HG03571 (cell line): Measurements from ENCODE around the gene PDZD2.

ENCODE experiments used
- ATAC-seq: cut with Tn5 transposase; IDR thresholded peaks from one replicate; pipeline ENCODE4 v1.9.1; 2021; ENCODE audit not compliant: unreplicated experiment

PDZD2 gene

DNA sequence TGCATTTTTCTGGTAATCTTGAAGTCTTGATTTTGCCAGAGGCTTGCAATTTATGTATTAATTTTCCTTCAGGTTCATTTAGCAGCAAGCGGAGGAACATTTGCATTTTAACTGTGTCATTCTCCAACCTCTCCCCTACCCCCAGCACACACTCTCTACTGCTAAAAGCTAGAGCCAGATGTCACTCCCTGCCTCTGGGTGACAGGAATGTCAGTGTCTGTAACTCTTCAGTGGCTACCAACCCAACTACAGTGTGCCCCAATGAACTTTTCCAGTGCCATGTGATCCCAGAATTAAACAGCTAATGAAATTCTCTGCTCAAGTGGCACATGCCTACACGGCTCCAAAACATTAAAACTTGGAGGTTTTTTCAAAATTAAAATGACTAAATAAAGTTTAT lies 274.9 kb downstream of the PDZD2 start:
- ATAC-seq, result no peak

DNA sequence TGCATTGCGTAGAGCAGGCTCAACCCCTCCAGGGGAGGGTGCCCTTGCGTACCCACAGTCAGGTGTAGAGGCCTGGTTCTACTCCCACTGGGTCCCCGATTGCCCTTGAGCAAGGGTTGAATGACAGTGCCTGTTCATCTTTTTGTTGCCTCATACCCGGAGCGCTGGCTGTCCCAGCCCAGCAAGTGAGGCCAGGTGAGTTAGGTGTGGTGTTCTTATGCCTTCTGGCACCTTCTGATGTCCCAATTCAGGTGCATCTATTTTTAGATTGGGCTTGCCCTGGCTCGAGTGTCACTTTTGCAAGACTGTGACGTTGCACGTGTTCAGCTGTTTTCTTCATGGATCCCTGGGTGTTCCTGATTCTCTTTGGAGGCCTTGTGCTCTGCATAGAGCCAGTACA lies 277.4 kb downstream of the PDZD2 start:
- ATAC-seq, result no peak

- ATAC-seq, result no peak
Observed at GRCh38 chr5:31918739-31919138, 279.8 kb downstream of the PDZD2 start.

DNA sequence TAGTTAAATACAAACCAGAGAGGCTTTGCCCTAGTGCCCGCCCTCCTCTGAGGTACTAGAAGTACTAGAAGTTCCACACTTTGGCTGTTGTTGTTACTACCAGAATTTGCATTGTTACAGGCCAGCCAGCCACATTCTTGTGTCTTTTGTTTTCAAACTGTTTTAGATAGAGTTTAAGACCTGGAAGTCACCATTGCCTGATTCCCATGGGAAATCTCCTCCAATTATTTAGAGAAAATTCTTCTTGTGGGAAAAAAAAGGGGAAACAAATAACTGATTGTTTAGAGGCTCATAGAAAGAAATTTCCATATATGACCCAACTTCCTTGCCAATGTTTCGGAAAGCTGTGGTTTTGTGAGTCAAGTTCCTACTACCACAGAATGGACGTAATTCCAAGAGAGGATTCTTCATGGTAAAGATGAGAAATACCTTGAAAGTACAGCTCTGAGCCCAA lies 282.9 kb downstream of the PDZD2 start:
- no peak for ATAC-seq

GRCh38 chr5:31924005-31924404 lies 285.1 kb downstream of the PDZD2 start:
- ATAC-seq, result no peak

DNA sequence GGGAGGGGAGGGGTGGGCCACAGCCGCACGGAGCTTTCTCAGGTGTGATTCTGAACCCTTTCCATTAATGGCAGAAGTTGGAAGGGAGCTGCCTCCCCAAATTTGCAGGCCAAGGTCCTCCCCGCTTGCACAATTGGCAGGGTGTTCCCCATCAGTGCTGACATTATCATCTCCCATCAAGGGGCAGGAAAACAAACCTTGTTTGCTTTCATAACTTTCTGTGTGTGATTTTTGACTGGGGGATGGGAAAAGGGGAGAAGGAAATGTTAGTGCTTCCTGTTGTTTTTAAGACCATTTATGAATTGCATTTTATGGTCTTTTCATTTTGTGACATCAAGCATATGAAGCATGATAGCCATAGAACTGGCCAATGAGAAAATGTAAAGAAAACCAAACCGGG lies 292.9 kb downstream of the PDZD2 start:
- no peak for ATAC-seq

- ATAC-seq, result no peak
Observed at GRCh38 chr5:31934156-31934555, 295.2 kb downstream of the PDZD2 start.

DNA sequence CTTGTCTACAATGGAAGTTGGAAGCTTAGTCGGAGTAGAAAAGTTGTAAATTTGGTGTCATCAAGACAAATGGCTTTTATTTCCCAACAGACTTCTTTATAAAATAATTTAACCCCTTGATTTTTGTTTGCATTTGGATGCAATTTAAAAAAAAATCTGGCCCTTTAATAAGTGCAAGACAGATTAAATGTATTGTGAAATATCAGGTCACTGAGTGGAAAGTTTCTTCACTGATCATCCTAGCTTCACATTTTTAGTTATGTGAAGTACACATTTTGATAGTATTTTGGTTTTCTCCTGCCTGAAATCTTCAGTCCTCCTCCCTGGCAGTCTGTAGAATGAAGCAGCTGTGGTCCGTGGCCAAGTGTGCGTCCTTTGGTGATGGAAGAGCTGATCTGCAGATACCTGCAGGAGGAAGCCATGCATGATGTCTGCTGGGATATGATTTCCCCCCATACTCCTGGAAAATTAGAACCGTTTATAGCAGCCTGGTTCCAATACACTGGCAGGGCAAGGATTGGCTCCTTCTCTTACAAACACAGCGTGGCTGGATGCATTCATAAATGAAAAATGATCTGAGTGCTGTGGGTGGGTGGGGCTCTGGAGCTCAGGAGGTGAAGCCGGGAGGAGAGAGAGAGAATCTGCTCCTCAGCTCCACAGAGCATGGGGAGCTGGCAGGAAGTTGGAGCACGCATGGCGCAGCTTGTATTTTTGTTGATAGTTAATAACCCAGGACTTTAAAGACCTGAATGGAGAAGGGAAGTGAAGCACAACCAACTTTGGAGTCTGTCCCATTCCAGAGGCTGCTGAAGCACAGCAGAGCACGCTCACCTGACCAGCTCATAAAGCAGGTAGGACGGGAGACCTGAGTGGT lies 296.8 kb downstream of the PDZD2 start:
- ATAC-seq, result no peak

- no peak for ATAC-seq
Observed at GRCh38 chr5:31936683-31937082, 297.8 kb downstream of the PDZD2 start.

DNA sequence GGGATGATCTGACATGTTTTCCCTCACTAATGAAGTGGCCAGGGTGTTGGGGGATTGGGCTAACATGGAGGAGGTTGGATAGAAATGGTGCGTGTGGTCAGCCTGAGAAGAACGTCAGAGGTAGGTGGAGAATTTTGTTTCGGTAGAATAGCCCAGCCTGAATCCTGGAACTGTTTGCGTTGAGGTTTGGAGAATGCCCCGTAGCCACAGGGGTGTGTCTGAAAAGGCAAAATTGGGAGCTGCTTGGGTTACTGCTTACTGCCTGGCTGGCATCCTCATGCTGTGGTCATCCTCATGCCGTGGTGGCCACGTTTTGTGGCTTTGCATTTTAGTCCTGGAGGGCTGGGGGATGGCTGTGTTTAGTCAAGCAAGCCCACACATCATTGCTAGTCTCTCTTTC lies 298.3 kb downstream of the PDZD2 start:
- ATAC-seq, result no peak

DNA sequence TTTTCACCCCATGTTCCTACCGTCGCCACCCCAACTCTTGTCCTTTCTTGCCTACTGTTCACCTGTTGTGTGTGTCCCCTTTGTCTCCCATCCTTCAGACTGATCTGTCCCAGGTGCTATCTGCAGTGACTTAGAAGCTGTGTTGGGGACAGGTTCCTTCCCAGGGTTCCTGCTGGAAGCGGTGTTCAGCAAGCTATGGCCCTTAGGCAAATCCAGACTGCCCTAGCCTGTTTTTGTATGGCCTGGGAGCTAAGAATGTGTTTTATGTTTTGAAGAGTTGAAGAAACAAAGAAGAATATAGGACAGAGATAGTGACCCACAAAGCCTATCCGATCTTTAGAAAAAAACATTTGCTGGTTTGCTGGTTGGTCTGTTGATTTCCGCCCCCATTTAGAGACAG lies 298.8 kb downstream of the PDZD2 start:
- no peak for ATAC-seq

DNA sequence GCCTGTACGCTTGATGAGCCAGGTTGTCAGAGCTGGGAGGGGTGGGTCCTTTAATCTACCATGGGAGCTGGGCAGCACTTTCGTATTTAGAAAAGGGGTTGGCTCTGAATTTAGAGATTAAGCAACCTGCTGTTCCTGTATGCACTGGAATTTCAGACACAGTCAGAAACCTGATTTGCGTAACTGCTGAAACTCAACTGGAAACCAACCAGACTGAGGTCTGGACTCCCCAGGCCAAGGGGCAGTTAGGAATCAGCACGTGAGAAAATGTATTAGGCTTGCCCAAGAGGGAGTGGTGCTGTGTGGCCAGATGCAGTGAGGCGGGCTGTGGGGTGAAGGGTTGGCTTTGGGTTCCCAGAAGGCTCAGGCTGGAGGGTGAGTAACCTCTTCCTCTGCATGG lies 300.2 kb downstream of the PDZD2 start:
- ATAC-seq, result no peak

- no peak for ATAC-seq
Observed at GRCh38 chr5:31941151-31941755, 302.3 kb downstream of the PDZD2 start.

DNA sequence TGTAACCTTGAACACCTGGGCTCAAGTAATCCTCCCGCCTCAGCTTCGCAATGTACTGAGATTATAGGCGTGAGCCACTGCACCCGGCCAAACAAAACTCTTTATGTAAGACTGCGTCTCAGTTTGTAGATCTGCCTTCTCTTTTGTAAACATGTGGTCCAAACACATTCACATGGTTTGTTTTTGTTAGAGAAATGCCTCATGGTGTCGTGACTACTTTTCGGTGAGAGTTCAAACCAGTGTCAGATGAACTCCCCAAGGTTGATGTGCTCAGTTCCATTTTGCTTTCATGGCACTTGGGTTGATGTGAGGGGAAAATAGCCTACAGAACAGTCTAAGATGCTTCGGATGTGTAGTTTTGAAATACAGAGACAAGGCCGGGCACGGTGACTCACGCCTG lies 303.6 kb downstream of the PDZD2 start:
- ATAC-seq, result no peak

DNA sequence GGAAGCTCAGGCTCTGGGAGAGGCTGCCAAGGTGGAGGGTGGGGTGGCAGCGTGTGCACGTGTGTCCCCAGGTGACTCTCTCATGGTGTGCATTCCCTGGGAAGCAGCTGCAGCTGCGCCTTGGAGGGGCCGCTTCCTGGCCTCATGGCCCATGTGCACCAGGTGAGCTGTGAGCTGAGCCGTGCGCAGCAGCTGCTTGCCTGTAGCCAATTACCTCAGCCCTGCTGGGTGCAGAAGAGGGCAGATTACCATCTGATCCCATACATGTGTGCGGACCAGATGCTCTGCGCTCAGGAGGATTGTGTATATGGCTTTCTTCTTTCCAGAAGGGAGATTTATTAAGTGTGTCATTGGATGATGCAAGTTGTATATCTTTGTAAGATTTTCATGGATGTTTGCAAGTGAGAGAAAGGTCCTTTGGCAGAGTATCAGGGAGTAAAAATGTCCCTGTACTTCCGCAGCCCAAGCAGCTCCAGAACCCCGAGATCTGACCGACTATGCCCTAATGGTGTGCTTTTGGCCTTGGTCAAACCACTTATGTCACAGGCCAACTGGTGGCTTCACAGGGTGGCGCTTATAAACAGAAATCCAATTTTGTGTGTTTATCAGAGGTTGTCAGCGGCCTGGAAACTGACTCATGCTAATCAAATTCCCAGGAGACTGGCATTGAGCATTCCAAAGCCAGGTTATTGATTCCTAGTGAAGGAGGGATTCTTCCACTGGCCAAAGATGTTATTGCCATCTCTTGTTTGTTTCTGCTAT lies 305.9 kb downstream of the PDZD2 start:
- no peak for ATAC-seq

GRCh38 chr5:31948006-31948405 lies 309.1 kb downstream of the PDZD2 start:
- no peak for ATAC-seq

- ATAC-seq, result no peak
Observed at GRCh38 chr5:31952067-31952466, 313.1 kb downstream of the PDZD2 start.

DNA sequence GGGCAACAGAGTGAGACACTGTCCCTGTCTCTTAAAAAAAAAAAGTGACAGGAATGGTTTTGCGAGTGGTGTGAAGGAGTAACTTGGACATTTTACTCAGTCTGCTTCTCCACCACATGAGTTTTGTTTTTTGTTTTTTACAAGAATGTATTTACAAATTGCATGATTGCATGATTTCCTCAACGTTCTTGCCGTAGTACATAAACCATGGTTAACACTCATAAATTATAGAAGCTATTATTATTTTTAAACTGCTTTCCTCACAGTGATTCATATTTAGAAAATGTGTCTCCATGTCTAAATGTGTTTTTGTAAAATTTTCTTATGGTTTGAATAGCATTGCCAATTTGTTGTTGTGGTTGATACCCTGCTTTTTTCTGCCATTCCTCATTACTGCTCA lies 315.2 kb downstream of the PDZD2 start:
- no peak for ATAC-seq

GRCh38 chr5:31957151-31957550 lies 318.2 kb downstream of the PDZD2 start:
- no peak for ATAC-seq

GRCh38 chr5:31962351-31962751 lies 323.4 kb downstream of the PDZD2 start:
- no peak for ATAC-seq

DNA sequence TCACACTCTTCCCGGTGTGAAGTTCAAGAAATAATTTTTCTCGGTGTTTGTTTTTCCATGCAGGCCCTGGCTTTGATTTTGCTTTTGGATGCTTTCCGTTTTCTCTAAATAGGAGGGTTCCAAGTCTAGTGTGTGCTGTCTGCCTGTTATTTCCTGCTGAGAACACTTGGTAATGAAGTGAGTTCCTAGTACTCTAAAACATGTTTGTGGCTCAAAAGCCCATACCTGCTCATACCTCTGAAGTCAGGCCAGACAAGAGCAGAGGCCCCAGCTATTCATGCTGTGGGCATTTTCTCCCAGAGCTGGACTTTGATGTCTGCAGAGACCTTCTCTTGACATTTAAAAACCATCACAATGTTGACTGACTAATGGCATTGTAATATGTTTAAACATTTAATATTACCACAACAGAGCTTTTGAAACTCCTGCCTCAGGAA lies 324.0 kb downstream of the PDZD2 start:
- no peak for ATAC-seq
